ENCODE measurements around the gene HEMK1.

DNA sequence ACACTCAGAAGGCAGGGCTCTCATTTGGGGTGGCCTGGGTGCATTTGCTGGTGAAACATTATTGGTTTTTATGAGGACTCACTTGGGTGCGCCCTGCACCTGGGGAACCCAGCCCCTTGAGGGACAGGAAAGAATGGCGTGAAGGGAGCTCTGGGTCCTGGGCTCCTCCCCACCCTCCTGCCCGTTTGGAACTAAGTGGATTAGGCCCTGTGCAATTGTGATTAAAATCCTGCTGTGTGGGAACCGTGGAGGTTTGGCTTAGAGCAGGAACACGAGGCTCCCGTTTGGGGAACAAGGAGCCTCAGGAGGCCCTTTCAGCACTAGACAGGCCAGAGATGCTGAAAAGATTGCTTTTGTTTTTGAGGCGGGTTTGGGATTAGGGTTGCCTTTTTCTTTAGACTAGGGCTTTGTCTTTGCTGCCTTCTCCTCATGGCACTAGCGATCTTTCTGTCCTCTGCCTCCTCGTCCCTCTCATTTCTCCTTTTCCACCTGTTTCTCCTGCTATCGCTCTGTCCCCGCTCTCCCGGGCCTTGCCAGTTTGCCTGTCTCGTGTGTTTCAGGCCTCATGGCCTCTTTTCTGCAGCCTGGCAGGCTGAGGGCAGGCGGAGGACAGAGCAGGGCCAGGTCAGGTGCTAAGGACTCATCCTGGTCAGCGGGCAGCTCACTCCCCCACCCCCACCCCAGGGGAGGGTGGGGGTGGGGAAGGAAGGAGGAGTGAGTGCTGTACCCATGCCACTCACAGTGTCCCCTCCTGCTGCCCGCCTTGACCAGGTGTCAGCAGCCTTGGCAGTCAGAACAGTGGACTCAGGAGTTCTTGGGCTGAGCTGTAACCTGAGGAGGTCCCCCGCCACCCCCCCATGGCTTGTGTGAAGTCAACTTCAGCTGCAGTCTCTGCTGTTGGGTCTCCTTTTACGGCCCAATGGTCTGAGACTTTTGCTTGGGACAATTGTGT is 56.2 kb downstream of the HEMK1 start:
- TF ChIP-seq, protein P1, sequence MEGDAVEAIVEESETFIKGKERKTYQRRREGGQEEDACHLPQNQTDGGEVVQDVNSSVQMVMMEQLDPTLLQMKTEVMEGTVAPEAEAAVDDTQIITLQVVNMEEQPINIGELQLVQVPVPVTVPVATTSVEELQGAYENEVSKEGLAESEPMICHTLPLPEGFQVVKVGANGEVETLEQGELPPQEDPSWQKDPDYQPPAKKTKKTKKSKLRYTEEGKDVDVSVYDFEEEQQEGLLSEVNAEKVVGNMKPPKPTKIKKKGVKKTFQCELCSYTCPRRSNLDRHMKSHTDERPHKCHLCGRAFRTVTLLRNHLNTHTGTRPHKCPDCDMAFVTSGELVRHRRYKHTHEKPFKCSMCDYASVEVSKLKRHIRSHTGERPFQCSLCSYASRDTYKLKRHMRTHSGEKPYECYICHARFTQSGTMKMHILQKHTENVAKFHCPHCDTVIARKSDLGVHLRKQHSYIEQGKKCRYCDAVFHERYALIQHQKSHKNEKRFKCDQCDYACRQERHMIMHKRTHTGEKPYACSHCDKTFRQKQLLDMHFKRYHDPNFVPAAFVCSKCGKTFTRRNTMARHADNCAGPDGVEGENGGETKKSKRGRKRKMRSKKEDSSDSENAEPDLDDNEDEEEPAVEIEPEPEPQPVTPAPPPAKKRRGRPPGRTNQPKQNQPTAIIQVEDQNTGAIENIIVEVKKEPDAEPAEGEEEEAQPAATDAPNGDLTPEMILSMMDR (conservative IDR thresholded peaks at IDR 0.05 in 1 of 2, IDR thresholded peaks at IDR 0.05 in 1 of 2; ENCODE audit: extremely low read depth in 1 of 2, insufficient read depth in 1 of 2, low read depth in 1 of 2, low read length in 2 of 2), result no peak
- no peak for TF ChIP-seq EZH2 (IDR thresholded peaks at IDR 0.05; ENCODE audit: borderline replicate concordance, low read length)
